Uterus (tissue), 2 donors: Measurements from ENCODE around the gene CADM4.

Experiments used
- POLR2A ChIP-seq, 2 donors: fragments of 450-650 bp; IDR thresholded peaks; one replicate each; pipeline ENCODE4 v1.6.1; 2016; ENCODE audit warnings: antibody characterized with exemption in 2 of 2, mild to moderate bottlenecking in 1 of 2, moderate library complexity in 1 of 2
- TF ChIP-seq, protein P1 (sequence below), 4 experiments: fragments of 200-600 bp in 2 of 4; fragments of 450-650 bp in 2 of 4; sonication (generic) in 2 of 4; IDR thresholded peaks; one replicate each; pipeline ENCODE4 v1.5.1; 2016 to 2019; ENCODE audit warnings: antibody characterized with exemption in 4 of 4, mild to moderate bottlenecking in 2 of 4, moderate library complexity in 1 of 4

GRCh38 chr19:43582495-43582894, 57.2 kb downstream of the CADM4 start:
- TF ChIP-seq, protein P1, sequence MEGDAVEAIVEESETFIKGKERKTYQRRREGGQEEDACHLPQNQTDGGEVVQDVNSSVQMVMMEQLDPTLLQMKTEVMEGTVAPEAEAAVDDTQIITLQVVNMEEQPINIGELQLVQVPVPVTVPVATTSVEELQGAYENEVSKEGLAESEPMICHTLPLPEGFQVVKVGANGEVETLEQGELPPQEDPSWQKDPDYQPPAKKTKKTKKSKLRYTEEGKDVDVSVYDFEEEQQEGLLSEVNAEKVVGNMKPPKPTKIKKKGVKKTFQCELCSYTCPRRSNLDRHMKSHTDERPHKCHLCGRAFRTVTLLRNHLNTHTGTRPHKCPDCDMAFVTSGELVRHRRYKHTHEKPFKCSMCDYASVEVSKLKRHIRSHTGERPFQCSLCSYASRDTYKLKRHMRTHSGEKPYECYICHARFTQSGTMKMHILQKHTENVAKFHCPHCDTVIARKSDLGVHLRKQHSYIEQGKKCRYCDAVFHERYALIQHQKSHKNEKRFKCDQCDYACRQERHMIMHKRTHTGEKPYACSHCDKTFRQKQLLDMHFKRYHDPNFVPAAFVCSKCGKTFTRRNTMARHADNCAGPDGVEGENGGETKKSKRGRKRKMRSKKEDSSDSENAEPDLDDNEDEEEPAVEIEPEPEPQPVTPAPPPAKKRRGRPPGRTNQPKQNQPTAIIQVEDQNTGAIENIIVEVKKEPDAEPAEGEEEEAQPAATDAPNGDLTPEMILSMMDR (IDR thresholded peaks at IDR 0.05) = no peak
- no peak for TF ChIP-seq POLR2A (IDR thresholded peaks at IDR 0.05)
